Fibroblast of skin of back (primary cell): ENCODE data around the gene GAMT.

Experiments used
- DNase-seq: peaks from one replicate; pipeline ENCODE4 v3.0.0-alpha.2; 2013

Gene GAMT

GRCh38 chr19:1363599-1363998 lies 37.7 kb downstream of the GAMT start:
- DNase-seq, result no peak

- no peak for DNase-seq
Measured at GRCh38 chr19:1362387-1363257, 38.7 kb downstream of the GAMT start.

DNA sequence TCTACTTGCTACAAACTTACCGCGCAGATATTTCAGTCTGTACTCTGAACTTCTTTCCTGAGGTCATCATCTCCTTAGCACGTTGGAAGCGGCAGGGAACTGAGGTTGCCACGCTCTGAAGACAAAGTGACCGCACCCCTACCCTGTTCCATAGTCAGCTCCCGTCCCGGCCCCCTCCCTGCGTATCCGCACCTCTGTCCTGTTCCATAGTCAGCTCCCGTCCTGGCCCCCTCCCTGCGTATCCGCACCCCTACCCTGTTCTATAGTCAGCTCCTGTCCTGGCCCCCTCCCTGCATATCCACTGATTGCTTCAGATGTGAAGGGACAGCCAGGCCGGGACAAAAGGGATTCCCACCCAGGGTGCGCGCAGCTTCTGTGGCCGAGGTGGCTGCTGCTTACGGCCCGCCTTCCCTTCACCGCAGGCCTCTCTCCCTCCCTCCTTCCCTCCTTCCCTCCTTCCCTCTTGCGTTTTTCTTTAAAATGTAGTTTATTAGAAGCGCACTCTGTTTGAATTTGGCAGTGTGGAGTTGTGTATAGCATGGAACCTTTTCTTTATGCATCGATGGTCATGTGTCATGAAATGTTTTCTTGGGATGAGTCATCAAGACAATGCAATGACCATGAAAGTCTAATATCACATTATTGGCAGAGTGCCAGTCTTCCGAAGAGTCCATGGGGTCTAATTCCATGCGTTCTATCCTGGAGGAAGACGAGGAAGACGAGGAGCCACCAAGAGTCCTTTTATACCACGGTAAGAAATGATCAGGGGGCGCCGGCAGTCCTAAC lies 39.5 kb downstream of the GAMT start:
- peak; percentile 93 for DNase-seq

GRCh38 chr19:1360818-1361461 lies 40.4 kb downstream of the GAMT start:
- peak; percentile 74 for DNase-seq

GRCh38 chr19:1360126-1360817 lies 41.1 kb downstream of the GAMT start:
- no peak for DNase-seq

DNA sequence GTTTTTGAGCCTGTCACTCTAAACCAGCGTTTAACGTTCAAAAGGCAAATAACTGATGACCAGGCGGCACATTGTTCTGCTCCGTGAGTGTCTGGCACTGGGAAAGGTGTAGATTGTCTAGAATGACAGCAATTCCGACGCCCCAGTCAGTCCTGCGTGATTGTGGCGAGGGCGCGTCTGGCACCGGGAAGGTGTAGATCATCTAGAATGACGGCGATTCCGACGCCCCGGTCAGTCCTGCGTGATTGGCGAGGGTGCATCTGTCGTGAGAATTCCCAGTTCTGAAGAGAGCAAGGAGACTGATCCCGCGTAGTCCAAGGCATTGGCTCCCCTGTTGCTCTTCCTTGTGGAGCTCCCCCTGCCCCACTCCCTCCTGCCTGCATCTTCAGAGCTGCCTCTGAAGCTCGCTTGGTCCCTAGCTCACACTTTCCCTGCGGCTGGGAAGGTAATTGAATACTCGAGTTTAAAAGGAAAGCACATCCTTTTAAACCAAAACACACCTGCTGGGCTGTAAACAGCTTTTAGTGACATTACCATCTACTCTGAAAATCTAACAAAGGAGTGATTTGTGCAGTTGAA lies 43.7 kb downstream of the GAMT start:
- no peak for DNase-seq

DNA sequence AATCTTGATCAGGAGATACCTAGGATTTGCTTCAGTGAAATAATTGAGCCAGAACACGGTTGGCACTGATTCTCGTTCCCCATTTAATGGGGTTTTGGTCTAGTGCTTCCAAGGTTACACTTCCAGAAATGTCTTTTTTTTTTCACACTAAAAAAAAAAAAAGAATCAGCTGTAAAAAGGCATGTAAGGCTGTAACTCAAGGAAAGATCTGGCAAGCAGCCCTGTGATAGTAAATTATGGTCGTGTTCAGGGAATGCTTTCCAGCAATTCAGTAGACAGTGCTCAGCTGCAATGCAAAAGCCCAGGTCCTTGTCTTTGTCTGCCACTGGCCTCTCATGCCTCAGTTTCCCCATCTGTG lies 44.9 kb downstream of the GAMT start:
- DNase-seq, result no peak

DNA sequence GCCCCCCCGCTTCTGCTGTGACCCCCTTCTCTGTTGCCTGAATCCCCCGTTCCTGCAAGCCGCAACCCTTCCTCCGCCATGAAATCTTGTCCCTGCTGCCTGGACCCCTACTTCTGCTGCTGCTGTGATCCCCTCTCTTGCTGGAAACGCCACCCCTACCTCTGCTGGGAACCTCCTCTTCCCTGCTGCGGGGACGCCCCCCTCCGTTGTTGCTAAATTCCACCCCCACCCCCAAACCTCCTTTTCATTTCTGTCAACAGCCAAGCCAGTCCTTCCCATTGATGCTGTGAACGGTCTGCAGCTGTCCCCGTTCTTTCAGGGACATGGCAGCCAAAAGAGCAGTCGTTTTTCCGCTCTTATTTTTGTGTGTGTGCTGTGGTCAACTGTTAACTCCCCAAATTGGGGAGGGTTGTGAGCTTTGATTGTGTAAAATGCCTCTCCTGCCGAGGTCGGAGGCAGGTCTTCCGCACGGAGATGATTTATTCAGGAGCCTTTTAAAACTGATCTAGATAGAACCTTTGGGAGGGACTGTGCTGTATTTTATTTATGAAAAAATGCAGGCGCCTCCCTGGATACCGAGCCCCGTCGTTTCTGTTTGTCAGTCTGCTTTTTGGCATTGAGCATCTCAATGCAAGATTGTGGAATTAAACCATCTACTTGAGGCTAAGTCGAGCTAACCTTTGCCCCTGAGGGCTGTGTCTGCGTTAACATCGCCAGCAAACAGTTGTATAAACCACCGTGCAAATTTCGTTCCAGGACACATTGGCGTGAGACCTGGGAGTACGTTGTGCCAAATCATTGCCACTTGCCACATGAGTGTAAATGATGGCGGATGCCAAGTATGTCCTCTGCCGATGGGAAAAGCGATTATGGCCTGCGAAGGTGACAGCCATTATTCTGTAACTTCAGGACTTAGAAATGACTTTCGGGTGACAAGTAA lies 45.5 kb downstream of the GAMT start:
- no peak for DNase-seq

GRCh38 chr19:1354970-1355567 lies 46.3 kb downstream of the GAMT start:
- DNase-seq, result no peak

DNA sequence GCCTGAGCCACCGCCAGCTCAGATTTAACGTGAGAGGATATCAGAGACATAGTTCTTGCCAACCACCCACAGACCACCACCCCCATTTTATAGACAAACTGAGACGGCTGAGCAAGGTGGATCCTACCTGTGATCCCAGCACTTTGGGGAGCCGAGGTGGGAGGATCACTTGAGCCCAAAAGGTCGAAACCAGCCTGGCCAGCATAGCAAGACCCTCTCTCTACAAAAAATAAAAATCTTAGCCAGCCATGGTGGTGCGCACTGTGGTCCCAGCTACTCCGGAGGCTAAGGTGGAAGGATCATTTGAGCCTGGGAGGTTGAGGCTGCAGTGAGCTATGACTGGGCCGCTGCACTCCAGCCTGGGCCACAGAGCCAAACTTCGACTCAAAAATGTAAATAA lies 48.2 kb downstream of the GAMT start:
- DNase-seq, result no peak

DNA sequence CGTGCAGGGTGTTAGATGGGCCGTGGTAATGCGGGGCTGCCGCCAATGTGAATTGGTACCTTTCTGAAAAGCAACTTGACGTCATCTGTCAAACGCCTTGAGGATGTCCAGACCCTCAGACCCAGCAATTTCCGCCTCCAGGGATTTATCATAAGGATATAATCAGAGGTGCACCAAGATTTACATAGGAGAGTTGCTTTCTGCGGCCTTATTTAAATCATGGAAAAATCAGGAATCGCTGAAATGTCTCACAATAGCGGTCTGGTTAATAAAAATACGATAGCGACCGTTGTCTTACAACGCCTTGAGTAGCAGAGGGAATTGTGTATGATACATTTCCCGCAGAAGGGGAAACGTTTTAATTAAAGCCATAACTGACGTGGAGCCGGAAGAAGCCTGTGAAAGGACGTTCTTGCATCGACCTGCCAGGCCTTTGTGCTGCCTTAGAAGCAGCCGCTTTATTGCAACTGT lies 49.9 kb downstream of the GAMT start:
- no peak for DNase-seq

- DNase-seq, result no peak
Measured at GRCh38 chr19:1350867-1351266, 50.5 kb downstream of the GAMT start.

DNA sequence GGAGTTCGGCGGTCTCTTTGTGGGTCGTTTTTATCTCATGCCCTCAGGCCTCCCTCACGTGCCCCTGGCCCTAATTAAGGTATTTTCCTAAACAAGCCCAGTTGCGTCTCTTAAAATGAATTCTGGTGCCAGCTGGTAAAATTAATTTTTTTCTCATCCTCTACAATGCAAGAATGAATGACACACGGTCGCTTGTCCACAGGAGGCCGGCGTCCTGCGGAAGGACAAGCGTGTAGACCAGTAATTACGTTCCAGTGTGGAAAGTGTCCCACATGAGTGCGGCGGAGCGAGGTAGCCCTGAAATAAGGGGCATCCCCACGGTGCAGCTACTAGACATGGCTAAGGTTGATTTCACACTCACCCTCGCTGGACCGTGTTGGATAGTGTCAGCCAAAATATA lies 52.1 kb downstream of the GAMT start:
- DNase-seq, result no peak
